Effector CD4-positive, alpha-beta T cell (primary cell): Measurements from ENCODE around the gene PDIA2.
"Not testable (repeated sequence)": the region's sequence is repeated elsewhere in the genome, so short reads cannot be mapped to it uniquely, and the experiment has no call there.

Experiments
- DNase-seq: peaks from one replicate; pipeline ENCODE4 v3.0.0-alpha.2; 2020

Gene PDIA2

GRCh38 chr16:263944-264343 is 19.0 kb upstream of the PDIA2 start:
- DNase-seq, result no peak

GRCh38 chr16:264440-264951 is 18.5 kb upstream of the PDIA2 start:
- no peak for DNase-seq

GRCh38 chr16:265002-265529 is 17.9 kb upstream of the PDIA2 start:
- no peak for DNase-seq

GRCh38 chr16:265711-266110 is 17.3 kb upstream of the PDIA2 start:
- no peak for DNase-seq

GRCh38 chr16:266258-267164 is 16.5 kb upstream of the PDIA2 start:
- no peak for DNase-seq

- DNase-seq, result not testable (repeated sequence)
Observed at GRCh38 chr16:267562-267961, 15.4 kb upstream of the PDIA2 start.

GRCh38 chr16:268141-269053 is 14.6 kb upstream of the PDIA2 start:
- no peak for DNase-seq

- DNase-seq, result no peak
Observed at GRCh38 chr16:269061-269796, 13.7 kb upstream of the PDIA2 start.

- no peak for DNase-seq
Observed at GRCh38 chr16:270381-271255, 12.3 kb upstream of the PDIA2 start.

GRCh38 chr16:272633-273546 is 10.1 kb upstream of the PDIA2 start:
- DNase-seq, result no peak

GRCh38 chr16:273547-274421 is 9.2 kb upstream of the PDIA2 start:
- no peak for DNase-seq

- no peak for DNase-seq
Observed at GRCh38 chr16:275041-275641, 7.8 kb upstream of the PDIA2 start.

GRCh38 chr16:275786-276232 is 7.2 kb upstream of the PDIA2 start, which contains the start of gene RGS11:
RGS11 (minus strand) TSS chr16:275944; CDS start chr16:275911, 33 bp downstream.
- DNase-seq, result no peak

- no peak for DNase-seq
Observed at GRCh38 chr16:276426-277077, 6.4 kb upstream of the PDIA2 start.

- no peak for DNase-seq
Observed at GRCh38 chr16:278863-279366, 4.0 kb upstream of the PDIA2 start.

- no peak for DNase-seq
Observed at GRCh38 chr16:279531-279930, 3.4 kb upstream of the PDIA2 start.

GRCh38 chr16:280005-280460 is 2.9 kb upstream of the PDIA2 start:
- no peak for DNase-seq

GRCh38 chr16:280552-280951 is 2.4 kb upstream of the PDIA2 start, which contains the start of gene ARHGDIG:
ARHGDIG (plus strand) TSS chr16:280591; CDS start chr16:280681, 90 bp downstream.
- no peak for DNase-seq
